Ishikawa (cell line): ENCODE measurements around the gene RNF187.

Source experiments
- FOXM1 ChIP-seq: IDR thresholded peaks from 2 replicates; pipeline ENCODE4 v1.6.1; 2012; ENCODE audit warnings: low read depth, borderline replicate concordance
- MAX ChIP-seq: IDR thresholded peaks from 2 replicates; pipeline ENCODE4 v1.6.1; 2012
- TAF1 ChIP-seq: IDR thresholded peaks from 2 replicates; pipeline ENCODE4 v1.6.1; 2012; ENCODE audit warnings: low read depth, mild to moderate bottlenecking

- no peak for TF ChIP-seq MAX
- TF ChIP-seq TAF1 = no peak
- TF ChIP-seq FOXM1 = no peak
These were observed 7.2 kb downstream of the RNF187 start for GRCh38 chr1:228494391-228494790.
